HCT116 (cell line): ENCODE results near the gene TPST1. TPM values are rescaled to one million over a fixed set of nuclear protein-coding genes. Genes with fewer than 3 reads are reported as not detected.

Source experiments
- ATAC-seq: fragments of 200-7000 bp; cut with Tn5 transposase; 2 replicates; pipeline ENCODE4 v1.9.1; 2020; ENCODE audit warnings: mild to moderate bottlenecking, moderate library complexity
- Bru-seq: library from RNA; stranded (reverse); fragments of 400-500 nt; gene quantifications from one replicate; lab custom pipeline; 2021; lab: Mats Ljungman, UMichigan
- BruChase-seq, 2 experiments: library from RNA; stranded (reverse); fragments of 400-500 nt; gene quantifications; one replicate each; lab custom pipeline; 2021; lab: Mats Ljungman, UMichigan
- BruUV-seq: library from RNA; stranded (reverse); fragments of 400-500 nt; replicated peaks from 2 replicates; lab custom pipeline; 2021; lab: Mats Ljungman, UMichigan
- CTCF ChIA-PET: fragments of 300-600 bp; sonication (Branson Sonifier 250); formaldehyde crosslinking; loops from one replicate; lab custom pipeline; 2021; ENCODE audit warnings: antibody characterized with exemption; lab: Charles Lee
- POLR2A ChIA-PET: fragments of 300-600, 350-600 bp; sonication (Branson Sonifier 250); formaldehyde crosslinking; loops from one replicate; lab custom pipeline; 2021; ENCODE audit warnings: antibody characterized with exemption; lab: Charles Lee
- RAD21 ChIA-PET, 2 experiments: fragments of 300-600 bp; sonication (Branson Sonifier 250); formaldehyde crosslinking; loops; one replicate each; lab custom pipeline; 2023; ENCODE audit warnings: low total read pairs in 2 of 2; ENCODE audit not compliant: uncharacterized antibody in 2 of 2, unreplicated experiment in 2 of 2, low non-redundant PET in 1 of 2; lab: Charles Lee
- DNase-seq: peaks from one replicate; pipeline ENCODE4 v3.0.0-alpha.2; 2010; ENCODE audit warnings: low read depth, low spot score
- H2AFZ ChIP-seq: fragments of 200-600 bp; shearing (Covaris generic), sonication (generic); 2 replicates; pipeline ENCODE4 v1.6.1; 2017; ENCODE audit warnings: low read depth, mixed run types, mixed read lengths, antibody characterized with exemption, low read length; ENCODE audit not compliant: poor library complexity, severe bottlenecking
- H3K27ac ChIP-seq: 2 replicates; pipeline ENCODE4 v1.5.1; 2012; ENCODE audit warnings: low read depth, low read length
- H3K27me3 ChIP-seq: fragments of 200-600 bp; sonication (generic); 2 replicates; pipeline ENCODE4 v1.6.1; 2016; ENCODE audit warnings: mixed run types, low read length, mixed read lengths; ENCODE audit not compliant: insufficient read depth
- H3K36me3 ChIP-seq, 2 experiments: fragments of 200-500 bp in 1 of 2; fragments of 200-600 bp in 1 of 2; sonication (Bioruptor generic) in 1 of 2; sonication (generic) in 1 of 2; 2 replicates each; pipeline versions ENCODE4 v1.5.1 to v1.6.1; 2014 to 2016; ENCODE audit warnings: low read length in 2 of 2, inconsistent platforms in 1 of 2, mixed read lengths in 1 of 2, mixed run types in 1 of 2; ENCODE audit not compliant: insufficient read depth in 2 of 2, control insufficient read depth in 1 of 2
- H3K4me1 ChIP-seq, 2 experiments: fragments of 200-600 bp in 1 of 2; sonication (generic) in 1 of 2; 2 replicates each; pipeline versions ENCODE4 v1.5.1 to v1.6.1; 2012 to 2017; ENCODE audit warnings: low read length in 2 of 2, inconsistent platforms in 1 of 2, mild to moderate bottlenecking in 1 of 2, mixed read lengths in 1 of 2, mixed run types in 1 of 2, moderate library complexity in 1 of 2; ENCODE audit not compliant: insufficient read depth in 2 of 2, control insufficient read depth in 1 of 2
- H3K4me2 ChIP-seq: fragments of 200-600 bp; sonication (generic); 2 replicates; pipeline ENCODE4 v1.6.1; 2017; ENCODE audit warnings: mixed run types, low read length, mixed read lengths
- H3K4me3 ChIP-seq, 2 experiments: fragments of 200-600 bp in 1 of 2; sonication (generic) in 1 of 2; replicated peaks in 1 of 2; 2 replicates each; pipeline ENCODE4 v1.5.1; 2011 to 2016; ENCODE audit warnings: low read length in 2 of 2, control low read depth in 1 of 2, low read depth in 1 of 2, mild to moderate bottlenecking in 1 of 2, mixed read lengths in 1 of 2, mixed run types in 1 of 2
- H3K79me2 ChIP-seq: fragments of 200-600 bp; sonication (generic); 2 replicates; pipeline ENCODE4 v1.6.1; 2017; ENCODE audit warnings: mild to moderate bottlenecking, mixed run types, low read length, moderate library complexity, mixed read lengths; ENCODE audit not compliant: insufficient read depth
- H3K9ac ChIP-seq: fragments of 200-600 bp; sonication (generic); 2 replicates; pipeline ENCODE4 v1.6.1; 2016; ENCODE audit warnings: low read length, mixed read lengths
- H3K9me2 ChIP-seq: fragments of 200-600 bp; sonication (generic), shearing (Covaris generic); 2 replicates; pipeline ENCODE4 v1.6.1; 2017; ENCODE audit warnings: mixed run types, mild to moderate bottlenecking, moderate library complexity; ENCODE audit not compliant: insufficient read depth
- H3K9me3 ChIP-seq, 2 experiments: fragments of 200-500 bp in 1 of 2; fragments of 200-600 bp in 1 of 2; sonication (Bioruptor generic) in 1 of 2; sonication (generic) in 1 of 2; 2 replicates each; pipeline ENCODE4 v1.6.1; 2014 to 2017; ENCODE audit warnings: low read length in 2 of 2, mixed read lengths in 2 of 2, inconsistent platforms in 1 of 2, low read depth in 1 of 2, mild to moderate bottlenecking in 1 of 2, mixed run types in 1 of 2, moderate library complexity in 1 of 2; ENCODE audit not compliant: control insufficient read depth in 1 of 2, insufficient read depth in 1 of 2
- H4K20me1 ChIP-seq: fragments of 200-600 bp; sonication (generic), shearing (Covaris generic); 2 replicates; pipeline ENCODE4 v1.6.1; 2017; ENCODE audit warnings: mixed run types, mild to moderate bottlenecking, moderate library complexity; ENCODE audit not compliant: insufficient read depth
- CBX3 ChIP-seq: IDR thresholded peaks from 2 replicates; pipeline ENCODE4 v1.6.1; 2012; ENCODE audit warnings: low read depth
- EGR1 ChIP-seq: IDR thresholded peaks from 2 replicates; pipeline ENCODE4 v1.6.1; 2012; ENCODE audit warnings: low read depth
- ELF1 ChIP-seq: IDR thresholded peaks from 2 replicates; pipeline ENCODE4 v1.6.1; 2012; ENCODE audit warnings: low read depth, borderline replicate concordance
- EZH2 ChIP-seq: fragments of 200-600 bp; sonication (generic); IDR thresholded peaks from 2 replicates; pipeline ENCODE4 v1.6.1; 2017; ENCODE audit warnings: antibody characterized with exemption, mixed run types
- EZH2phosphoT487 ChIP-seq: fragments of 200-600 bp; IDR thresholded peaks from 2 replicates; pipeline ENCODE4 v1.6.1; 2018; ENCODE audit warnings: antibody characterized with exemption, borderline replicate concordance
- FOSL1 ChIP-seq: IDR thresholded peaks from 2 replicates; pipeline ENCODE4 v1.6.1; 2012; ENCODE audit warnings: low read depth
- JUND ChIP-seq: IDR thresholded peaks from 2 replicates; pipeline ENCODE4 v1.6.1; 2012
- POLR2A ChIP-seq: IDR thresholded peaks from 2 replicates; pipeline ENCODE4 v1.7.0; 2011; ENCODE audit warnings: borderline replicate concordance; ENCODE audit not compliant: insufficient read depth, insufficient read length; ENCODE audit errors: extremely low read depth
- POLR2AphosphoS5 ChIP-seq: IDR thresholded peaks from 2 replicates; pipeline ENCODE4 v1.6.1; 2011; ENCODE audit warnings: mild to moderate bottlenecking, low read depth, low read length, moderate library complexity
- RAD21 ChIP-seq: IDR thresholded peaks from 2 replicates; pipeline ENCODE4 v1.6.1; 2012; ENCODE audit warnings: low read depth, mild to moderate bottlenecking
- SIN3A ChIP-seq: IDR thresholded peaks from 2 replicates; pipeline ENCODE4 v1.6.1; 2012; ENCODE audit warnings: low read depth
- SP1 ChIP-seq: IDR thresholded peaks from 2 replicates; pipeline ENCODE4 v1.6.1; 2012; ENCODE audit warnings: low read depth
- SRF ChIP-seq: IDR thresholded peaks from 2 replicates; pipeline ENCODE4 v1.6.1; 2012; ENCODE audit warnings: low read depth
- TCF7L2 ChIP-seq: IDR thresholded peaks from 2 replicates; pipeline ENCODE4 v1.7.0; 2011; ENCODE audit warnings: borderline replicate concordance, inconsistent platforms; ENCODE audit not compliant: insufficient read depth, insufficient read length; ENCODE audit errors: extremely low read depth
- YY1 ChIP-seq: IDR thresholded peaks from 2 replicates; pipeline ENCODE4 v1.6.1; 2011; ENCODE audit warnings: low read length, low read depth, moderate library complexity, mild to moderate bottlenecking; ENCODE audit not compliant: insufficient replicate concordance; ENCODE audit errors: extremely low read depth
- ZFX ChIP-seq: fragments of 450-650 bp; IDR thresholded peaks from 2 replicates; pipeline ENCODE4 v1.6.1; 2017
- ZNF274 ChIP-seq: fragments of 200-500 bp; sonication (Bioruptor generic); IDR thresholded peaks from 2 replicates; pipeline ENCODE4 v1.6.1; 2014; ENCODE audit warnings: mild to moderate bottlenecking, low read depth, low read length, inconsistent platforms
- intact Hi-C: fragments of 100-400 bp; cut with micrococcal nuclease; formaldehyde crosslinking; loops from 2 replicates; pipeline ENCODE4 v1.10.0; 2022
- long read RNA-seq: library from polyadenylated mRNA; unstranded; transcript quantifications from one replicate; pipeline ENCODE4 v2.0.0, GENCODE V29; 2021; ENCODE audit not compliant: unreplicated experiment
- polyA plus RNA-seq: library from polyadenylated mRNA; unstranded; fragments of >200 nt; gene quantifications from 2 replicates; pipeline ENCODE4 v1.2.1, GENCODE V29; 2012; ENCODE audit warnings: missing spikeins
- total RNA-seq: library from RNA; stranded (reverse); gene quantifications from one replicate; pipeline ENCODE4 v1.2.1, GENCODE V29; 2021; ENCODE audit not compliant: unreplicated experiment
- TF ChIP-seq, protein P1 (sequence below): IDR thresholded peaks from 2 replicates; pipeline ENCODE4 v1.6.1; 2011; ENCODE audit warnings: mild to moderate bottlenecking, low read length, moderate library complexity; ENCODE audit not compliant: insufficient replicate concordance; ENCODE audit errors: extremely low read depth
- TF ChIP-seq, protein P2 (sequence below), 3 experiments: fragments of 200-600 bp in 1 of 3; sonication (generic) in 1 of 3; IDR thresholded peaks in 2 of 3; conservative IDR thresholded peaks in 1 of 3; 2 replicates each; pipeline ENCODE4 v1.5.1; 2012 to 2017; ENCODE audit warnings: low read depth in 2 of 3, low read length in 2 of 3, antibody characterized with exemption in 1 of 3, borderline replicate concordance in 1 of 3, control low read depth in 1 of 3, mild to moderate bottlenecking in 1 of 3, mixed read lengths in 1 of 3, mixed run types in 1 of 3, moderate library complexity in 1 of 3; ENCODE audit not compliant: insufficient read depth in 1 of 3
- TF ChIP-seq, protein P3 (sequence below): IDR thresholded peaks from 2 replicates; pipeline ENCODE4 v1.6.1; 2012

Gene TPST1
- total RNA-seq (11.4 TPM), Bru-seq, nascent RNA (percentile 63 among the genes with signal in this experiment), BruChase-seq, experiment 1, labeled RNA remaining after a 6-hour chase (percentile 57 among the genes with signal in this experiment), BruChase-seq, experiment 2, labeled RNA remaining after a 2-hour chase (percentile 65 among the genes with signal in this experiment)
- 11.5 and 11.7 TPM in 2 replicates for polyA plus RNA-seq
- long read RNA-seq, transcript TPST1-201 (6 exons, 2,116 nt) = major isoform, 9 of 23 reads
- long read RNA-seq, partial matches to known transcripts = 0 of 23 reads
- long read RNA-seq, other reads (novel, unspliced or antisense) = 14 of 23 reads

DNA sequence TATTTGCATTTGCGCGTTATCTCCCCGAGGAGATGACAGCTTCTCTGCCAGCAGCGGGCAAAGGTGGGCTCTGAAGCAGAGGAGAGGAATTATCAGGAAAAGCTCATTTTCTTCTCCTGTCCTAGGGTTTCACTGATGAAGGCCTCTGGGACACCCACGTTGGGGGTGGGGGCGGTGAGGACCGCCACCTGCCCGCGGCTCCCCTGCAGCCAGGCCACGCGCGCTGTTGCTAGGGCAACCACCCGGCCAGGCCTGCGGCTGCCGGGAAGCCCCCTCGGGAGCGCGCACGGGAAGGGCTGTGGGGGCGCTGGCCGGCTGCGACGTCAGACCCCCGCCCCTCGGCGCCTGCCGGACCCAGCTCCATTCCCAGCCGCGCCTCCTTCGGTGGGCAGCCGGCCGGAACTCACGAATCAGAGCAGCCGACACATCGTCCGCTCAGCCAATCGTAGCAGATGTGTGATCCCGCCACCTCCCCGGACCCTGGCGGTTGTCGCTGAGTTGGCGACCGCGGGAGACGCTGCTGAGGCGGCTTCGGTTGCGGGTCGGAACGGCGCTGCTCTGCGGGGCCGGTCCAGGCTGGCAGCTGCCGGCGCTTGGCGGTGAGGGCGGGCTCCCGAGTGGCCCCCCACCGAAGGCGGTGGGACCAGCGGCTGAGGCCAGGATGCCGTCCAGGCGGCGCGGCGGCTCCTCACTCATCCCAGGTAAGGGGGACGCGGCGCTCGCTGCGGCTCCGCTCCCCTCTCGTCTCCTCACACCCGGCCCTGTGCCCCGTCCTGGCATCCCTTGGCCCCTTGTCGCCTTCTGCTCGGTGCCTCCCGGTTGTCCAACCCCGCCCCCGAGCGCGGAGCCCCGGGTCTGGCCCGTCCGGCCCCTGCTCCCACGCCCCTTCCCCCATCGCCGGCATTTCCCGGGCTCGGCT lies at the start of gene TPST1:
Gene TPST1 (plus strand): TSS at position 513 of the 919 bp plus-strand sequence. CDS start 35,092 bp downstream, outside the sequence.
- Histone ChIP-seq H3K9ac (peak within 1 kb of the TSS; percentile 84), H3K4me1 (peaks cover 5 to 20% of the 10 kb centered on the region in 2 experiments; a peak in 3 of 4 replicates), H2AFZ (peak within 1 kb of the TSS; percentile 98), H3K9me3 (no peaks in the 10 kb centered on the region), H3K27me3 (no peaks in the 10 kb centered on the region), H3K27ac (peak within 1 kb of the TSS; percentile 76; the same call in 1 of the 2 replicates), H4K20me1 (no peaks in the 10 kb centered on the region), H3K4me2 (peak within 1 kb of the TSS; percentile 99), H3K9me2 (no peaks in the 10 kb centered on the region), H3K79me2 (peaks cover 10% of the 10 kb centered on the region; the same call in 1 of the 2 replicates), H3K4me3 (peak within 1 kb of the TSS; percentile 81 to 89), H3K36me3 (no peaks in the 10 kb centered on the region)
- ChIA-PET RAD21 (interaction anchor here in 1 of 2 experiments (1.5 kb wide), 1 partner anchor 174 kb away, joined by 3 read pairs; no protein-coding TSS in a partner anchor), CTCF (interaction anchor here (0.8 to 0.9 kb wide), 2 partner anchors 65 to 130 kb away, joined by 4 to 6 read pairs; partner anchors contain the start of gene ASL), POLR2A (interaction anchor here (0.6 to 0.9 kb wide), 3 partner anchors 13 to 289 kb away, joined by 3 to 5 read pairs (median 3); no protein-coding TSS in a partner anchor)
- ATAC-seq (peak; percentile 92), DNase-seq (peak; percentile 78)
- intact Hi-C loops = no loop called here
- no TSS peak for BruUV-seq
- TF ChIP-seq TCF7L2 (peak; percentile 50), EZH2phosphoT487 (no peak), SIN3A (peak; percentile 59; the same call in 1 of the 2 replicates), CBX3 (peak; percentile 65; the same call in 1 of the 2 replicates), FOSL1 (no peak), EGR1 (peak; percentile 57; the same call in 1 of the 2 replicates), YY1 (peak; percentile 54), POLR2A (peak; percentile 91), SRF (no peak), ZFX (peak; percentile 42; the same call in 1 of the 2 replicates), POLR2AphosphoS5 (peak; percentile 98), JUND (no peak), ZNF274 (no peak), EZH2 (no peak), RAD21 (peak; percentile 53), ELF1 (no peak), SP1 (peak; percentile 79)
- TF ChIP-seq, protein P1, sequence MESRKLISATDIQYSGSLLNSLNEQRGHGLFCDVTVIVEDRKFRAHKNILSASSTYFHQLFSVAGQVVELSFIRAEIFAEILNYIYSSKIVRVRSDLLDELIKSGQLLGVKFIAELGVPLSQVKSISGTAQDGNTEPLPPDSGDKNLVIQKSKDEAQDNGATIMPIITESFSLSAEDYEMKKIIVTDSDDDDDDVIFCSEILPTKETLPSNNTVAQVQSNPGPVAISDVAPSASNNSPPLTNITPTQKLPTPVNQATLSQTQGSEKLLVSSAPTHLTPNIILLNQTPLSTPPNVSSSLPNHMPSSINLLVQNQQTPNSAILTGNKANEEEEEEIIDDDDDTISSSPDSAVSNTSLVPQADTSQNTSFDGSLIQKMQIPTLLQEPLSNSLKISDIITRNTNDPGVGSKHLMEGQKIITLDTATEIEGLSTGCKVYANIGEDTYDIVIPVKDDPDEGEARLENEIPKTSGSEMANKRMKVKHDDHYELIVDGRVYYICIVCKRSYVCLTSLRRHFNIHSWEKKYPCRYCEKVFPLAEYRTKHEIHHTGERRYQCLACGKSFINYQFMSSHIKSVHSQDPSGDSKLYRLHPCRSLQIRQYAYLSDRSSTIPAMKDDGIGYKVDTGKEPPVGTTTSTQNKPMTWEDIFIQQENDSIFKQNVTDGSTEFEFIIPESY = no peak
- TF ChIP-seq, protein P2, sequence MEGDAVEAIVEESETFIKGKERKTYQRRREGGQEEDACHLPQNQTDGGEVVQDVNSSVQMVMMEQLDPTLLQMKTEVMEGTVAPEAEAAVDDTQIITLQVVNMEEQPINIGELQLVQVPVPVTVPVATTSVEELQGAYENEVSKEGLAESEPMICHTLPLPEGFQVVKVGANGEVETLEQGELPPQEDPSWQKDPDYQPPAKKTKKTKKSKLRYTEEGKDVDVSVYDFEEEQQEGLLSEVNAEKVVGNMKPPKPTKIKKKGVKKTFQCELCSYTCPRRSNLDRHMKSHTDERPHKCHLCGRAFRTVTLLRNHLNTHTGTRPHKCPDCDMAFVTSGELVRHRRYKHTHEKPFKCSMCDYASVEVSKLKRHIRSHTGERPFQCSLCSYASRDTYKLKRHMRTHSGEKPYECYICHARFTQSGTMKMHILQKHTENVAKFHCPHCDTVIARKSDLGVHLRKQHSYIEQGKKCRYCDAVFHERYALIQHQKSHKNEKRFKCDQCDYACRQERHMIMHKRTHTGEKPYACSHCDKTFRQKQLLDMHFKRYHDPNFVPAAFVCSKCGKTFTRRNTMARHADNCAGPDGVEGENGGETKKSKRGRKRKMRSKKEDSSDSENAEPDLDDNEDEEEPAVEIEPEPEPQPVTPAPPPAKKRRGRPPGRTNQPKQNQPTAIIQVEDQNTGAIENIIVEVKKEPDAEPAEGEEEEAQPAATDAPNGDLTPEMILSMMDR (IDR thresholded peaks at IDR 0.05 in 2 of 3, conservative IDR thresholded peaks at IDR 0.05 in 1 of 3; ENCODE audit: borderline replicate concordance in 1 of 3, insufficient read depth in 1 of 3, low read depth in 2 of 3, low read length in 2 of 3) = peak in 2 of 3 experiments; percentile 44 to 55; a peak in 4 of 6 replicates
- TF ChIP-seq, protein P3, sequence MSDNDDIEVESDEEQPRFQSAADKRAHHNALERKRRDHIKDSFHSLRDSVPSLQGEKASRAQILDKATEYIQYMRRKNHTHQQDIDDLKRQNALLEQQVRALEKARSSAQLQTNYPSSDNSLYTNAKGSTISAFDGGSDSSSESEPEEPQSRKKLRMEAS = peak; percentile 55
